Activated gamma-delta T cell treated with Interleukin-2 at 50 U/mL for 16 hours (primary cell): ENCODE measurements around the gene ENPP6.
"Not testable (repeated sequence)": the region's sequence is repeated elsewhere in the genome, so short reads cannot be mapped to it uniquely, and the experiment has no call there.

ENCODE experiments used
- DNase-seq: peaks from one replicate; pipeline ENCODE4 v3.0.0-alpha.2; 2020

ENPP6 gene

GRCh38 chr4:184146951-184147350 lies 70.7 kb downstream of the ENPP6 start:
- no peak for DNase-seq

GRCh38 chr4:184145596-184145995 lies 72.1 kb downstream of the ENPP6 start:
- DNase-seq = no peak

GRCh38 chr4:184143770-184144564 lies 73.7 kb downstream of the ENPP6 start:
- DNase-seq = no peak

GRCh38 chr4:184142121-184143000 lies 75.3 kb downstream of the ENPP6 start:
- DNase-seq = no peak

DNA sequence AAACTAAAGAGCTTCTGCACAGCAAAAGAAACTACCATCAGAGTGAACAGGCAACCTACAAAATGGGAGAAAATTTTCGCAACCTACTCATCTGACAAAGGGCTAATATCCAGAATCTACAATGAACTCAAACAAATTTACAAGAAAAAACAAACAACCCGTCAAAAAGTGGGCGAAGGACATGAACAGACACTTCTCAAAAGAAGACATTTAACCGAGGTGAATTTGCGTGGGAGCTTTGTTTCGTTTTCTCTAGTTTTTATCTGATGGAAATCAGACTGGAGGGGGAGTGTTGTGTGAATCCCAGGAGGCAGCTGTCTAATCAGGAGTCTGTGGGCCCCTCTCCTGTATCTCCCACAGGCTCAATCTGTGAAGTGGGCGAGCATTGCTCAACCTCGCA lies 76.8 kb downstream of the ENPP6 start:
- DNase-seq = not testable (repeated sequence)

DNA sequence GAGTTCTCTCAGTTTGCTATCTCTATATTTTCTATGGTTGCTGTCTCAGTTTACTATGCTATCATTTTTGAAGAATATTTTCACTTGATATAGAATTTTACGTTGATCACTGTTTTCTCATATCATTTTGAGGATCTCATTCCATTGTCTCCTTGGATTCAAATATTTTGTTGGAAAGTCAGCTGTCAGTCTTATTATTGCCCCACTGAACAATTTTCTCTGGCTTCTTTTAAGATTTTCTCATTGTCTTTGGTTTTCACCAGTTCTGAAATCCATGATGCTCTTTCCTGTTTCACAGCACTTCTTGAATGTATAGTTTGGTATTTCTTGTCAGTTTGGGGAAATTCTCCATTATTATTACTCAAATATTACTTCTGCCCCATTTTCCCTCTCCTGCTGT lies 81.1 kb downstream of the ENPP6 start:
- DNase-seq = no peak

DNA sequence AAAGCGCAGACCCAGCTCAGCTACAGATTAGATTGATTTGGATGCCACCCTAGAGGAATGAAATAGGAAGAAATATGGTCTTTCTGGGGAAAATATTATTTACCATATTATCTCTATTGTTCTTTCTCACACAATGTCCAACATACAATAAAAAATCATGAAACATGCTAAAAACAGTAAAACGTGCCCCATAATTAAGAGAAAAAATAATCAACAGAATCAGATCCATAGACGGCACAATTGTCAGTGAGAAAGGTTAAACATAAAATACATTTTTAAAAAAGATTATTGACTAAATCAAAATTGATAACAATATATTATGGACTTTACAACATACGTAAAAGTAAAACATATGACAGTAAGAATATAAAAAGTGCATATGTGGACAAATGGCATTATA lies 90.9 kb downstream of the ENPP6 start:
- no peak for DNase-seq

DNA sequence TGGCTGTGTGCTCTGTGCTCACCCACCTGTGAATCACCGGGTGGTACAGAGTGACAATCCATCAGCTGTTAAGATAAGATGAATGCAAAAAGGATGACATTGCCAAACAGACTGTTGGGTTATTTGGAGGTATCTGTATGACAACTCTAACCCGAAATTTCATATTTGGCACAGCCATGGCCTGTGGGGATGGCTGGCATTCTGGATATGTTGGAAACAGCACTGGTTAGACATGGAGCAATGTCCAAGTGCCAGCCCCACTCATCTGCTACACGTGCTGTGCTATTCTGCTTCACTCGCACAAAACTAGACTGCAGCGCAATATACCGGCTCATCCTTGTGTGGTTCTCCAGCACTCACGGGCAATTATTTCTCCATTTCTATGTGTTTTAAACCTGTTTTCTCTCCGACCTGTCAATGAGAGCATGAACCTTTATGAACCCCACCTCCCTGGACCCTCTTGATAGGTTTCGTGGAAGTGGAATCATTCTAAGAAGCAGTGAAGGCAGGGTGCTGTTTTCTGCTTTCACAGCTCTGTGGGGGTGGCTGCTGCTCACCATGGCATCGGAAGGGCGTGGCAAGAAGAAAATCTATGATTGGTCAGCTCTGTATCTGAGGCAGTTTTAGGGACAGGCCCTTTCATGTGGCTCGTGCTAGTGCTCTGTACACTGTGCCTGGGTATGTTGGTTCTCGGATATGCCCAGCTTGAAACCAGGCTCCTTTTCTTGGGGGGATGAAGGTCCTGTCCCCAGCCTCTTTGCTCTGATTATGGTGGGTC lies 94.9 kb downstream of the ENPP6 start:
- DNase-seq = no peak

GRCh38 chr4:184120549-184121127 lies 97.0 kb downstream of the ENPP6 start:
- no peak for DNase-seq

DNA sequence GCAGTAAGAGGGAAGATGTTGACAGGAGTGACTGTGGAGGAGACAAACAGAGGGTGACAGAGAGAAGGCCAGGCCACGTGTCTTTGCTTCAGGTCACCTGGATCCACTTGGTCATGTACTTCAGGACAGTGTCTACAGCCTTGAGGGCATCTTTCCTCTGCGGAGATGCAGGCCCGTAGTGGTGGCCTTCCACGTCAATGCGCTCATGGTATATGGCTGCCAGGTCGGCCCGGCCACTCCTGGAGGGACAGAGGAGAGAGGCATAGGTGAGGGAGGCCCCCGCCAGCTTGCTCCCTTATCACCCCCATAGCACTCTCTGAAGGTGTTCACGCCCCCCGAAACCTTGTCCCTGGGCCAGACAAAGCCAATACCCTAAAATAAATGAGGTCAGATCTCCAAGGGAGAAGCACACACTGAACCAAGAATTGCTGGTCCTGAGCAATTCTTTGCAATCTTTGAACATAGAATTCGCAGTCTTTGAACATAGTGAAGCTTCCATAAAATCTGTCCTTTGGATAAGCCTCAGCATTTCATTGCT lies 99.9 kb downstream of the ENPP6 start:
- no peak for DNase-seq

- no peak for DNase-seq
Measured at GRCh38 chr4:184115399-184115798, 102.3 kb downstream of the ENPP6 start.

DNA sequence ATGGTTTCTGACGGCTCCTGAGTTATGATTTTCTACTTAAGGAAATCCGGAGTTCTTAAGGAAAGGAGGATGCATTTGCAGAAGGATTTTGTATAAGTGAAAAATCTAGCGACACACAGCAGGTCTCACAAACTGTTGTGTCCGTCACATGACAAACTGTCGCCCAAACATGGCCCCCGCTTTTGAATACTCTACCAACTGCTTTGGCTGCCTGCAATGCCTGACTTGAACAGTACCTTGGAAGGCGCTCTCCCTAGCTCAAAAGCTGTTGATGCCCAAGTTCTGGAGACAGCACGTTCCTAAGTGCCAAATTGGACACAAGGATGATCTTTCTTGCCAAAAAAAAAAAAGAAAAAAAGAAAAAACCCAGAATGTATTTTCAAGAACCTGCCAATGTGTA lies 103.2 kb downstream of the ENPP6 start:
- DNase-seq = no peak

DNA sequence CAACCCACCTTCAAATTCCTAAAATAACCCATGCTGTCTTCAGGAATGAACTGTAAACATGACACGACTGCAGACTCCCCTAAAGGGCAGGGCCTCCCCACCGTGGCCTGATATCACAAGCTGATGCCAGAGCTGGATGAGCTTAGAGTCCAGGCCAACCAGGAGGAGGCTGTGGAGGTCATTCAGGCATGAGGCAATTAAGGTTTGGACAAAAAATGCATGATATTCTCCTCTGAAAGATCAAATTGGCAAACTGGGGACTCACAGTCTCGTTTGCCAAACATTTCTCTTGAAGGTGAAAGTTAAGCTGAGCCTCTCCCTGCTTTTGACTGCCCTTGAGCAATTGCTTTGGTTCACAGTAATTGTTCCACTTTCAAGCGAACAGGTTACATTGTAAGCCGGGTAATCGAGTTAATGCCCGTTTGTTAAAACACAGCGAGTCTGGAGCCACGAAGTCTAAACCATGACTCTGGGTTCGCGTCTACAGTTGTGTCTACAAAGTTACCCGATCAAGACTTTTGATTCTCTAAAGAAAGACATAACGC lies 105.6 kb downstream of the ENPP6 start:
- no peak for DNase-seq

DNA sequence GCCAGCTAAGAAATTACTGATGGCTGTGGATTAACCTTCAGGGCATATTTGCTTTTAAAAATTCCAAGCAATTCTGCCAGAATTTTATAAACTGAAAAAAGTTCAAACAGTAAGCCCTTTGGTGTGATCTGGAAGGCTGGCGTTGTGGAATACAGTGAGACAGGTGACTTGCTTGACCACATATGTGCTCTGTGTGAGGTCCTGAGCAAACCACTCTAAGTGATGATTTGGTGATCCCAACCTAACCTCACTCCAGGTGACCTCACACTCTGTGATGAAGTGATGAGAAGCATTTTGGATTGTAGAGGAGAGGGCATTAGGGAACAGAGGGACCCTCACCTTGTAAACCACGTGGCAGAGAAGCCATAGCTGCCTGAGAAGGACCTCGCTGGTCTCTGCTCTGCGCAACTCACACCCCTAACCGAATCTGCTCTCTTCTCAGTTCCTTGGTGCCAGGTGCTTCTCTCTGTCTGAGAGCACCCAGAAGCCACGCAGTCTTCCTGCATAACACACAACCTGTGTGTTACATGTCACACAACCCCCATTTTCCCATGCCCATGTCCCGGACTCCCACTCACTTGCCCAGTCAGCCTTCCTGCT lies 106.3 kb downstream of the ENPP6 start:
- no peak for DNase-seq

DNA sequence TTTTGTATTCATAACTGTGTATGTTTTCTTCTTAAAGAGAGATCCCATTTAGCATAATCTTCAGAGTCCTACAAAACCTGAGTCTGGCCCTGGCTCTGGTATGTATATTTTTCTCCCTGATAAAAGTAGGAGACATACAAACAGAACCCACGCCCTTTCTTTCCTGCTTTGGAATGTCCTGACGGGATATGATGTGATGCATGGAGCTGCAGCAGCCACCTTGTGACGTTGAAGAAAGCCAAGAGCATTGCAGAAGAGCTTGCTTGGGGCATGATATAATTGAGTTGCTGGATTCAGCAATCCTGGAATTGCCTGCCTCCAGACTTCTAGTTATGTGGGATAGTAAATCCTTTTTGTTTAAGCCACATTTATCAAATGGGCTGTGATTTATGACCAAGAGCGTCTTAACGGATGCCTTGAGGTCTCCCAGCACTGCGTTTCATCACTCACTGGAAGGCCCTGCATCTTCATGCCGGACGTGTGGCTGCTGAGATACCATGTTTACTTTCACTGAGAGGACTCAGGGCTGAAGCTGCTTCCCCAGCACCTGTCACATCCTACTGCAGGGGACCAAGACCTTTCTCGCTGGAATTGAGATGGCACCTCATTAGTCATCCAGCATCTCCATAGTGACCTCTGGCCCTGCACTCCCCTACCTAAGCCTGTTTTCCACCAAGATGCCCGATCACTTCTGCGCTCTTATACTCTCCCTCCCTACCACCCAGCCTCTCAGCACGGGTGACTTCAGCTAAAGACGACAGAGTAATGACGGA lies 107.0 kb downstream of the ENPP6 start:
- no peak for DNase-seq

DNA sequence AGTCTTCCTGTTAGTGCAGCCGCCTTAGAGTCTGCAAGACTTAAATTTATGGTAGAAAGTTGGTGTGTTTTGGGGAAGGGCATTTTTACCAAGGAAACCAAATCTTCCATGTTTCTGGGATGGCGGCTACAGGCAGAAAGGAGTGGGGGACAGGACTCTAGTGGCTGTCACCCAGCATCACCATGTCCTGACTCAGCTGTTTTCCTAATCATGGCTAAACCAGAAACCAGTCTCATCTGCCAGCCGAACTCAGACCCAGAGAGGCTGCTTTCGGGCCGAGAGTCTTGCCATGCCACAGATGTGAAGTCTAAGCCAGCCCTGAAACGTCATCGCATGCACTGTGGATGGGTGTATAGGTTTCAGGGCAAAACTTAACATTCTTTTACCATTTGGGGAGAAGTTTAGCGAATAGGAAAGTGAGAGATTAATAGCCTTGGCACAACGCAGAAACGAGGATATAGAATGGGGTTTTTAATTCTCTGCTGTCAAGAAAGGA lies 109.6 kb downstream of the ENPP6 start:
- no peak for DNase-seq

- DNase-seq = no peak
Measured at GRCh38 chr4:184104419-184105101, 113.1 kb downstream of the ENPP6 start.

DNA sequence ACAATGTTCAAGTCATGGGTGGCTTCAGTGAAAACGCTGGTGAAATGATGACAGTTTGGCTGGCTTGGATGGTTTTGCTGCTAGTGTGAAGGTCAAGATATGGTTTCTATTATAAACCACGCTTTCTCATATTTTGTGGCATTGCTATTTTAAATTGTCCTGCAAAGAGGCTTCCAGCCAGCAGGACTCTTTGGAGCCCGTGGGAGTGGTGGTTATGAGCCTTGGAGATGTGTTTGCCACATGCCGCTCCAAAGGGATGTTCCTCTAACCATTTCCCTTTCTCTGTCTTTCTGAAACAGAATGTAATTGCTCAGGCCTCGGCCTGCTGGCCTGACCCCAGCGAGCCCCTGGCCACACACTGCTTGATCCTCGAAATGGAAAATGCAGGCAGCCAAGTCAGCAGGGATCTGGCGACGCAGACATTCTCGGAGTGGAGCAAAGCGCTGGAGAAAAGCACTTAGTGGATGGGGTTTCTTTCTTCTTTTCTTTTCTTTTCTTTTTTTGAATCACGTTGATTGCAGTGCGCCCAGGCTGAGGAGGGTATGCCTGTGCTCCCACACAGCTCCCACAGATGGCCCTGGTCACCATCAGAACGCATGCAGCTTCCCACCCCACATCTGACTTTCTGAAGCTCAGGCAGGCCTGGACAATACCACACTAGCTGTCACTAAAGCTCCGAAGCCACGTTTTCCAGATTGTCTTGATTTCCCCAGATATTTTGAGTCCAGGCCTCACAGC lies 114.0 kb downstream of the ENPP6 start:
- no peak for DNase-seq

- no peak for DNase-seq
Measured at GRCh38 chr4:184102927-184103326, 114.7 kb downstream of the ENPP6 start.

GRCh38 chr4:184102488-184102887 lies 115.2 kb downstream of the ENPP6 start:
- no peak for DNase-seq
